HG02970 (cell line): ENCODE data around the gene CCL23.

Experiments
- ATAC-seq: cut with Tn5 transposase; IDR thresholded peaks from one replicate; pipeline ENCODE4 v1.9.1; 2021; ENCODE audit warnings: mild to moderate bottlenecking, moderate library complexity, moderate number of reproducible peaks; ENCODE audit not compliant: unreplicated experiment, low FRiP score

The CCL23 gene

DNA sequence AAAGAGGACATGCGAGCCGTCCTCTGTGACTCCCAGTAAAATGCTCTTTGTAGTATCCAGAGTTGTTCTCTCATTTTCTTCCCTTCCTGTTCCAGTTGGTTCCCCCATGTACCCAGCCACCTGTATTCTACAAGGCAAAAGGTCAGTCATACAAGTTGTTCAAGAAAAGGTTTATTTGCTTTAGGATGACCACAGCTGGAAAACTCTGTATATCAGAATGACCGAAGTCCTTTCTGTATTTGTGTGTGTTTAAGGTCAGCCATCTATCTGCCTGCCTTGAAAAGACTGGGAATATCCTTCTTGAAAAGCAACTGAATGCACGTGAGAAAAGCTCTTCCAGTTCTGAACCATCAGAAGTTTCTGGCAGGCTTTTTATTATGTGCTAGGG is 44.8 kb downstream of the CCL23 start:
- no peak for ATAC-seq

DNA sequence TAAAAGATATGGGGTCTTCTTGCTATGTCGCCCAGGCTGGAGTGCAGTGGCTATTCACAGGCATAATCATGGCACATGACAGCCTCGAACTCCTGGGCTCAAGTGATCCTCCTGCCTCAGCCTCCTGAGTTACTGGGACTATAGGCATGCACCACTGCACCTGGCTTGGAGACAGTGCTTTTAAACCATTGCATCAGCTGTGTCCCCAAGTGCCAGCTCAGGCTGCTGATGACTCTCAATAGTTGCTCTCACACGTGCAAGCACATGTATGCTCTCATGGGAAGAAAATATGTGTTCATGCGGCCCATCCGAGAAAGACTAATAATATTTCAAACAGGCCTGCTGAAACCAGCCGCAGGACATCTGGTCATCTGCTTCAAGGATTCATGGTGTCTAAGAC is 45.2 kb downstream of the CCL23 start:
- ATAC-seq = no peak

DNA sequence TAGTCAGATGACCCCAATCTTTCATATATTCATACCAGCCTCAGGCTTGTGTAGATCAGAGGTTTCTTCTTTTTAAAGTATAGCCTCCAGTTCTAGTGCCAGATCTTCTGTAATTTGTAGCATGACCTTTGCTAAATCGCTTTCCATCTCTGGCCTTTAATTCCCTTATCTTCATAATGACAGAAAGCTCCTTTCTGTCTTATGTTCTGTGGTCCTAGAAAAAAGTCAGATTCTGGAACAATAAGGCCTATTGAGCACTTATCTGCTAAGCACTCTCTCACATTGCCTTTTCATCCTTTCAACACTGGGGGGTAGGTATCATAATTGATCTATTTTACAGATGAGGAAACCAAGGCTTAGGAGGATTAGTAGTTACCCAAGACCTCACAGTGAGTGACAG is 45.7 kb downstream of the CCL23 start:
- ATAC-seq = no peak

DNA sequence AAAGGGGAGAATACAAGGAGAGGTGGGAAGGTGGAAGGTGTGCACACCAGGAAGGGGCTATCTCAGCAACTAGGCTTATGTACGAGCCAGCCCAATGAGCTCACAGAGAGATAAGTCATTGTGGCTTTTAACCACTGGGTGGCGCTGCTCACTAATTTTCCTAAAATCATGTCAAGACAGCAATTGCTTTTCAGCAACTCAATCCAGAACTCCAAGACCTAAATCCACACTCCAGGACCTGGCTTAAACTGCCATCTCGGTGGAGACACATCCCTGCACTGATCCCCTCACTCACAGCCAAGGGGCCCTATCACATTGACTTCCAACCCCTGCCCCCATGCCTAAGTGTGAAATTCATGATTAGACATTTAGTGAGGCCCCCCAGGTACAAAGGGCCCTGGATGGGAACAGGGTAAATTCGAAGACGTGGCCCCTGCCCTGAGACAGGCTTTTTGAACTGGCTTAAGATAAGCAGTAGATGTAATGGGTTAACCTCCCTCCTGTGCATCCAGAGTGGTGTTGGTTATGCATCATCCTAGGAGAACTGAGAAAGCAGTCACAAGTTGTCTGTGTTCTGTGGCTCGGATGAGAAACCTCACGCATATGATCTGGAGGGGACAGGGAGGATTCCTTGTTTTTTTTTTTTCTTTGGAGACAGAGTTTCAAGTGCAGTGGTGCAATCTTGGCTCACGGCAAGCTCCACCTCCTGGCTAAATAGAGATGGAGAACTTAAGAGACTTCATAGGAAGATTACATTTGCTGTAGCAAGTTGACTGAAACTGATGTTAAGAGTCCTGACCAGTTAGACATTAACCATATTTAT is 48.0 kb downstream of the CCL23 start:
- no peak for ATAC-seq

DNA sequence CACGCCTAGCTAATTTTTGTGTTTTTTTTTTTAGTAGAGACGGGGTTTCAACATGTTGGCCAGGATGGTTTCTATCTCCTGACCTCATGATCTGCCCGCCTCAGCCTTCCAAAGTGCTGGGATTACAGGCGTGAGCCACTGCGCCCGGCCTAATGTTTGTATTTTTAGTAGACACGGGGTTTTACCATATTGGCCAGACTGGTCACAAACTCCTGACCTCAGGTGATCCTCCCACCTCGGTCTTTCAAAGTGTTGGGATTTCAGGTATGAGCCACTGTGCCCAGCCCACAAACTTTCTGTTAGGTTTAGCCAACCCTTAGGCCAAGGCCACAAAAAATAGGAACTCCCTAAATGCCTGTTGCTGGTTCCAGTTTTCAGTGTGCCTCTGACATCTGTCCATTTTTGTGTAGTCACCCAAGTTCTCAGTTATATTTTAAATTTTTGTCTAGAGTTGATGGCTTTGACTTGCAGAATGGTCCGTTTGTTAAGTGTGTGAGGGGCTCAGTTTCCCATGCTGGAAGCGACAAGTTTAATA is 49.2 kb downstream of the CCL23 start:
- no peak for ATAC-seq

DNA sequence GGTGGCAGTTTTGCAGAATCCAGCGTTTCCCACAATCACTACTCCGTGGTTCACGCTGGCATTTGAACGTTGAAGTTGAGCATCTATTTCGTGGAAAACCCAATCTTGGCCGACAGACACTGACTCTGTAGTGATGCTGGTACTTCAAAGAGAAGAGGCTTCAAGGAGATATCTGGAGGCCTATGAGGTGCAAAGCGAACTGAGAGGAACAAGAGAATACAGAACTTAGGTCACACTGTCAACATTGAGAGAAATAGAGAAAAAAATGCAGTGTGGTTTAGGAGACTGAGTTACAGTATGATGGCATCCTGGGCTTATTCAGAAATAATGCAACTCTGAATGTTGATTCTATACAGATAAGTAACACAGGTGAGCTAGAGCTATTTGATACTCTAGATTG is 52.5 kb downstream of the CCL23 start:
- no peak for ATAC-seq

DNA sequence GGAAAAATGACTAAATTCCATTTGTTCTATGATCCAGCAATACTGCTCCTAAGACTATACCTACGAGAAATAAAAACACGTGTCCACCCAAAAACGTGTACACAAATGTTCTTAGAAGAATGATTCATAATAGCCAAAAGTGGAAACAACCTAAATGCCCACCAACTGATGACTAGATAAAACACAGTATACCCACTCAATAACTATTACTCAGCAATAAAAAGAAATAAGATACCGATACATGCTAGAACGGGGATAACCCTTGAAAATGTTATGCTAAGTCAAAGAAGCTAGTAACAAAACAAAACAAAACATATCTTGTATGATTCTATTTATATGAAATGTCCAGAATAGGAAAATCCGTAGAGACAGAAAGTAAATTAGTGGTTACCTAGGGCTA is 54.1 kb downstream of the CCL23 start:
- ATAC-seq = no peak
